ENCODE measurements around the gene PLEKHA6. TPM values are rescaled to one million over a fixed set of nuclear protein-coding genes. Genes with fewer than 3 reads are reported as not detected.

Gene PLEKHA6
- total and polyA plus RNA-seq, 2 of the 8 experiments (the other 6 are each of a cell fraction or from before 2014, with no cell fraction given): 4.8 to 20.2 TPM

GRCh38 chr1:204402391-204402790, 42.7 kb upstream of the PLEKHA6 start:
- H2BK120ac ChIP-seq (replicated peaks; ENCODE audit: low read depth, low read length): no peak overlapping the region
- no peaks in the 10 kb centered on the region for H3K23me2 ChIP-seq (ENCODE audit: low read depth, low read length)
- WGBS, 2 experiments (ENCODE audit: extremely low coverage in 1 of 2, insufficient coverage in 1 of 2, insufficient read length in 1 of 2, insufficient replicate concordance in 2 of 2, low coverage in 1 of 2, low lambda C conversion rate in 2 of 2, missing lambda C conversion rate in 1 of 2): 94% methylated on average over 4 of the region's 4 CpGs; no CpG with 5 or more reads in 1 of the 2 experiments
- TF ChIP-seq TCF12 (IDR thresholded peaks at IDR 0.05; ENCODE audit: low read depth, low read length): no peak
- TF ChIP-seq SIRT6 (IDR thresholded peaks at IDR 0.05; ENCODE audit: low read length): no peak
- TF ChIP-seq POLR2AphosphoS5 (IDR thresholded peaks at IDR 0.05; ENCODE audit: low read depth, low read length): 0 out of 2 replicates have a peak, but pooled peaks have one; percentile 33
- H3K79me1 ChIP-seq (ENCODE audit: low read depth, low read length): no peaks in the 10 kb centered on the region; the same call in 1 of the 2 replicates
- H2BK12ac ChIP-seq (ENCODE audit: low read depth, low read length): no peak overlapping the region
- H4K5ac ChIP-seq (ENCODE audit: insufficient read length, low read depth, low read length): no peak overlapping the region
- H3K9ac ChIP-seq (replicated peaks in 1 of 4; ENCODE audit: extremely low read depth in 1 of 4, low read depth in 3 of 4, low read length in 3 of 4): no peak overlapping the region
- CTCF ChIA-PET (ENCODE audit: partially characterized antibody): interaction anchor here (0.9 kb wide), 1 partner anchor 188 kb away, joined by 4 read pairs; no protein-coding TSS in a partner anchor
- H3K56ac ChIP-seq (replicated peaks; ENCODE audit: insufficient read length, low read depth, low read length): no peak overlapping the region
- no peaks in the 10 kb centered on the region for H3K27me3 ChIP-seq (replicated peaks in 1 of 4; ENCODE audit: control insufficient read depth in 3 of 4, extremely low read depth in 1 of 4, insufficient read depth in 3 of 4, low read length in 3 of 4)
- no peak overlapping the region for H4K91ac ChIP-seq (replicated peaks; ENCODE audit: insufficient read length, low read length)
- H3K36me3 ChIP-seq (ENCODE audit: control insufficient read depth in 2 of 4, insufficient read depth in 4 of 4, low read length in 3 of 4): peaks cover 14 to 46% (median 25%) of the 10 kb centered on the region in 4 experiments
- no peak overlapping the region for H3K4ac ChIP-seq (replicated peaks; ENCODE audit: insufficient read length, low read depth, low read length)
- no peak overlapping the region for H3K23ac ChIP-seq (ENCODE audit: insufficient read length)
- H3K4me1 ChIP-seq (replicated peaks in 1 of 4; ENCODE audit: control insufficient read depth in 3 of 4, insufficient read depth in 4 of 4, low read length in 3 of 4): no peaks in the 10 kb centered on the region; a peak in 1 of 7 replicates
- POLR2A ChIA-PET (ENCODE audit: partially characterized antibody): interaction anchor here (1.0 kb wide), 1 partner anchor 9 kb away, joined by 3 read pairs; no protein-coding TSS in a partner anchor
- no peak overlapping the region for H3K4me2 ChIP-seq (ENCODE audit: insufficient read depth in 1 of 2, low read depth in 2 of 2, low read length in 2 of 2)
- H3K9me3 ChIP-seq (ENCODE audit: insufficient read depth in 2 of 2, low read depth in 1 of 2, low read length in 1 of 2): no peaks in the 10 kb centered on the region
- no peak overlapping the region for H3K4me3 ChIP-seq (ENCODE audit: extremely low read depth in 1 of 4, insufficient read depth in 2 of 4, low read depth in 3 of 4, low read length in 4 of 4)
- no peak overlapping the region for H3K18ac ChIP-seq (ENCODE audit: extremely low read depth, low read length)
- H2BK5ac ChIP-seq (ENCODE audit: low read depth, low read length): no peak overlapping the region
- H2AFZ ChIP-seq (ENCODE audit: low read length): no peak overlapping the region
- H3K14ac ChIP-seq (ENCODE audit: insufficient read length): no peak overlapping the region
- no peak for DNase-seq (ENCODE audit: low read depth in 1 of 2, low spot score in 2 of 2)
- no peak overlapping the region for H2AK5ac ChIP-seq (ENCODE audit: low read depth, low read length)
- no peak overlapping the region for H4K8ac ChIP-seq (ENCODE audit: extremely low read depth, insufficient read depth, low read length)
- H4K20me1 ChIP-seq (replicated peaks in 1 of 2; ENCODE audit: control insufficient read depth in 1 of 2, insufficient read depth in 2 of 2, low read length in 2 of 2): peaks cover 3 to 12% of the 10 kb centered on the region in 2 experiments
- no peak overlapping the region for H3K27ac ChIP-seq (ENCODE audit: low read depth, low read length)
- no peak overlapping the region for H2BK20ac ChIP-seq (ENCODE audit: low read length)
- peaks cover 6 to 45% of the 10 kb centered on the region in 2 experiments for H3K79me2 ChIP-seq (ENCODE audit: control insufficient read depth in 1 of 2, insufficient read depth in 2 of 2, low read length in 2 of 2)
- FAIRE-seq: no peak
- no peak overlapping the region for H2BK15ac ChIP-seq (ENCODE audit: low read length)
